GM12891 (cell line): ENCODE results near the gene H1-8. TPM values are rescaled to one million over a fixed set of nuclear protein-coding genes. Genes with fewer than 3 reads are reported as not detected.
"Not testable (repeated sequence)": the region's sequence is repeated elsewhere in the genome, so short reads cannot be mapped to it uniquely, and the experiment has no call there.

ENCODE experiments used
- DNase-seq: peaks from one replicate; pipeline ENCODE4 v3.0.0; 2011; ENCODE audit warnings: low spot score; ENCODE audit not compliant: insufficient read length
- FAIRE-seq: peaks from 2 replicates; lab custom pipeline; 2011; peaks lifted over from hg19 to GRCh38; lab: Jason Lieb, UNC
- PAX5 ChIP-seq: IDR thresholded peaks from 2 replicates; pipeline ENCODE4 v1.6.1; 2011; ENCODE audit warnings: low read length, moderate library complexity, mild to moderate bottlenecking; ENCODE audit not compliant: insufficient read depth, severe bottlenecking
- POLR2A ChIP-seq: IDR thresholded peaks from 2 replicates; pipeline ENCODE4 v1.6.1; 2011; ENCODE audit warnings: low read depth, low read length, control low read depth
- POLR2AphosphoS5 ChIP-seq: IDR thresholded peaks from 2 replicates; pipeline ENCODE4 v1.6.1; 2011; ENCODE audit warnings: low read depth, low read length, control low read depth
- POU2F2 ChIP-seq: IDR thresholded peaks from 2 replicates; pipeline ENCODE4 v1.6.1; 2011; ENCODE audit warnings: low read depth, mild to moderate bottlenecking, control low read depth, low read length, moderate library complexity
- SPI1 ChIP-seq: IDR thresholded peaks from 2 replicates; pipeline ENCODE4 v1.6.1; 2011; ENCODE audit warnings: low read depth, low read length, control low read depth
- TAF1 ChIP-seq: IDR thresholded peaks from 2 replicates; pipeline ENCODE4 v1.6.1; 2011; ENCODE audit warnings: low read depth, low read length, control low read depth
- polyA plus RNA-seq: library from polyadenylated mRNA; unstranded; fragments of >200 nt; gene quantifications from one replicate; pipeline ENCODE4 v1.2.1, GENCODE V29; 2012; ENCODE audit warnings: low read depth, missing spikeins, inconsistent platforms; ENCODE audit not compliant: missing spikeins

H1-8 gene, protein sequence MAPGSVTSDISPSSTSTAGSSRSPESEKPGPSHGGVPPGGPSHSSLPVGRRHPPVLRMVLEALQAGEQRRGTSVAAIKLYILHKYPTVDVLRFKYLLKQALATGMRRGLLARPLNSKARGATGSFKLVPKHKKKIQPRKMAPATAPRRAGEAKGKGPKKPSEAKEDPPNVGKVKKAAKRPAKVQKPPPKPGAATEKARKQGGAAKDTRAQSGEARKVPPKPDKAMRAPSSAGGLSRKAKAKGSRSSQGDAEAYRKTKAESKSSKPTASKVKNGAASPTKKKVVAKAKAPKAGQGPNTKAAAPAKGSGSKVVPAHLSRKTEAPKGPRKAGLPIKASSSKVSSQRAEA
- not detected for polyA plus RNA-seq

DNA sequence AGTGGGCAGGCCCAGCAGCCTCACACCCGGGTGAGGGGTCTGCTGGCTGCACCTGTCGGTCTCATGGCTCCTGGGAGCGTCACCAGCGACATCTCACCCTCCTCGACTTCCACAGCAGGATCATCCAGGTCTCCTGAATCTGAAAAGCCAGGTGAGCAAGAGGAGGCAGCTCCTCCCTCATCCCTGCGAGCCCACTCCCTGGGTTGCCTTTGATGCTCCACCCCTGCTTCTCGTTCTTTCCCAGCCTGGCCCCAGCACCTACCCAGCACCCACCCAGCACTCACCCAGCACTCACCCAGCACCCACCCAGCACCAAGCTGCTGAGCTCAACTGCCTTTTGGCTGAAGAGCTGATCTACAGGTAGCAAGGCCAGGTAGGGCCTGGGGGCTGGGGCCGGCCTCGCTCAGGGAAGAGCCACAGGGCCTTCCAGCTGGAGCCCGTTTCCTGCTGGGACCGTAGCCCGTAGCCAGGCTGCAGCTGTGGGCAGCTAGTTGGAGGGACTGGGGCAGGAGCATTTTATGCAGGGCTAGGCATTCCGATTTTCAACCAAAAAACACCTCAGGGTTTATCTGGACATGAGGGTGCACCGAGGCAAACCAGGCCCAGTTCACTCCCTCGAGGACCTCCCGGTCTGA lies at the start of gene H1-8:
Gene H1-8 (plus strand): TSS at position 20 of the 635 bp plus-strand sequence. CDS start 44 bp downstream, at position 64.
- FAIRE-seq (no peak), DNase-seq (no peak)
- TF ChIP-seq TAF1, result no peak
- TF ChIP-seq POLR2A, result no peak
- TF ChIP-seq POLR2AphosphoS5, result no peak
- no peak for TF ChIP-seq SPI1
- no peak for TF ChIP-seq PAX5

DNA sequence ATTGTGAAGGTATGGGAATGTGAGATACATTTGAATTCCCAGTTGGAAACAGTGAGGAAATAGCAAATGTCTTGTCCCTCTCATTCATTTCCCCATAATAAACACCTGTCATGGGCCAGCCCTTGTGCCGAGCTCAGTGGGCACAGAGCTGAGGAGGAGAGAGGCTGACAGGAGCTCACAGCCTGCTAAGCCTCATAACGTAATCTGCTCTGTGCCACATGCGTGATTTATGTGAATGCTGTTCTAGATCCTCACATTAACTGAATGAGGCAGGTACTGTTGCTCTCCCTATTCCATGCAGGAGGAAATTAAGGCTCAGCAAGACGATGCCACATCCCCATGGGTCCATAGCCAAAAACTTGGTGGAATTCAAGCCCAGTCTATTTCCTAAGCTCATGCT lies 49.8 kb upstream of the H1-8 start:
- no peak for DNase-seq
- TF ChIP-seq POLR2A (no peak), SPI1 (no peak), POLR2AphosphoS5 (no peak), PAX5 (no peak)
- no peak for FAIRE-seq

DNA sequence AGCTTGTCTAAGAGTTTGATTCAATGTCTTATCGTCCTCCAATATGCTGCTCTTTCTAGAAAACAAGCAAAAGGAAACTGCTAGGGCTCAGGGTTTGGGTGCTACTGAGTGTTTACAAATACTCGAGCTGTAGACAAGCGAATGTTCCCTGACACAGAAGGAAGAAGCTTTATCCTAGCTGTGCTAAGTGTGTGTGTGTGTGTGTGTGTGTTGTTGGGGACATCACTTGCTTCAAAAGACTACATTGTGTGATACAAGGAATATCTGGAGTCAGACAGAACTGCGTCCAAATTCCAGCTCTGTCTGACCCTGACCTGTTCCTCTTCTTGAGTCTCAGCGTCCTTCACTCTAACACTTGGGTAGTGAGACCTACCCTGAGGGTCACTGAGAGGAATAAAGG lies 48.5 kb upstream of the H1-8 start:
- DNase-seq, FAIRE-seq: not testable (repeated sequence)

DNA sequence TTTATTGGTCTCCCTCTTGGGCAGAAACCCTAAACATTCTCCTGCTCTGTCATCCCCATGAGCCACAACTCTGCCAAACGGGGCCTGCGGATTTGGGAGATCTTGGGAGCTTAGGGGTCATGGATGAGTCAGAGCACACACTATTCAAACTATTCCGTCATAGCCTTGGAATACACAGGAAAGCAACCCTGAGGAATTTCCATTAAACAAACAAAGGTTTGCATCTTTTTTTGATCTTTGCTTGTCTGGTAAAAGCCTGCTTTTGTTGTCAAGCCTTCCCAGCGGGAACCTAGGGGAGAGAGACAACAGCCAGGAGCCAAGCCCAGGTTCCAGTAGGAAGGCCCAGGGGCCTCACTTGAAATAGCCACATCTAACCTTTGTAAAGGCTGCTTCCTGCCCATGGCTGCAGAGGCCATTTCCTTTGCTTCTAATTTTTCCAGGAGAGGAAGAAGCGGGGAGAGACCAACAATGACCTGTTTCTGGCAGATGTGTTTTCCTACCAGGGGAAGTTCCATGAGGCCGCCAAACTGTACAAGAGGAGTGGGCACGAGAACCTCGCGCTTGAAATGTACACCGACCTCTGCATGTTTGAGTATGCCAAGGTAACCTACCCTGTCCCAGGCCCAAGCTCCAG lies 47.9 kb upstream of the H1-8 start:
- not testable (repeated sequence) for FAIRE-seq

DNA sequence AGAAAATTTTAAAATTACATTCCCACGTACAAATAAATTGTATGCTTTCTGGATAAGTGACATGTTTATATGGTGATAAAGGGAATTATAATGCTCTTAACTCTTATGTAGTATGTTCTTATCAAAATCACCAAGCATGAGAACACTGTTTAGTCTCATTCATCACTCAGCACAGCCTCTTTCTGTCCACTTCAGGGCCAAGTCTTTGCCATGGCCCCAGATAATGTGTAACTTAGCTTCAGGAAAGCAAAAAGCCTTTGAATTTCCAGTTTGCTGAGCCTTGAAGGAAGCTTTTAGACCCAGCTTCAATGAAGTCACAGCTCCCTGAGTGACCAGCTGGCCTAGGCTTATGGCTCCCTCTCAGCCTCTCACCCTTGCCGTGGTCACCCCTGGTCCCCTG lies 45.1 kb upstream of the H1-8 start:
- FAIRE-seq, DNase-seq: not testable (repeated sequence)

More for the DNA sequence above, 47.9 kb upstream of the H1-8 start:
- DNase-seq, result not testable (repeated sequence)

DNA sequence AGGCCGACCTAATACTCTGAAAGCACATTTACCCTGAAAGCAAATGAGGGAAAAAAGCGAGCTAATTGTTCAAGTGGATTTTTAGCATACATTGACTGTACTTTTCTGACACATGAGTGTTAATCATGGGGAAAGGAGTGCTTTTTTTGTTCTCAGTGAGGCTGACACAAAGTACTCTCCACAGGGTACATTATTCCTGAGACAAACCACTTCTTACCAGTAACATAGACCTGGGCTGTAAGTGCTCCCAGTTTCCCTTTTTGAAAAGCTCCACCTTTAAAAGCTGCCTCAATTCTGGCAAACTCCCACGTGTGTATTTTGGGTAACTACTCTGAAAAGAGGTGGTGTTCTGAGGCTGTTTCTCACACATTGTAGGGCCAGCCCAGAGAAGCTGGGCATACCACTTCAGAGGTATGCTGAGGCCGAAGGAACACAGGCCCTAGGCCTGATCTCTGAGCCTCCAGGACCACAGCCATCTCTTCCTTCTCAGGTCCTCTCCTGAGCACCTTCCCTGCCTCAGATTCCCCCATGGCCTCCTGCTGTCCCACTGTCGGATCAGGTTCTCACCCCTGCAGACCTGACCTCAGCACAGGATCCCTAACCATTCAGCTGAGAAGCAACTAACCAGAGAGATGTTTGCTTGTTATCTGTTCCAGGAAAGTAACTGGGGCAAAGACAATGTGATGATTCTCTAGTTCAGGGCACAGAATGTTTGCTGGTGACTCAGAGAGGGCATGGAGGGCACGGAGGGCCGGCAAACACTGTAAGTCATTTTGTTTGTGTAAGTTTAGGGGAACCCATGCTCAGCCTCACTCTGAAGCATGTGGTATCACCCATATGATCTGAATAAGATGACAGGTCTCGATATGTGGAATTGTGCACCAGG lies 44.1 kb upstream of the H1-8 start:
- DNase-seq, FAIRE-seq: not testable (repeated sequence)

DNA sequence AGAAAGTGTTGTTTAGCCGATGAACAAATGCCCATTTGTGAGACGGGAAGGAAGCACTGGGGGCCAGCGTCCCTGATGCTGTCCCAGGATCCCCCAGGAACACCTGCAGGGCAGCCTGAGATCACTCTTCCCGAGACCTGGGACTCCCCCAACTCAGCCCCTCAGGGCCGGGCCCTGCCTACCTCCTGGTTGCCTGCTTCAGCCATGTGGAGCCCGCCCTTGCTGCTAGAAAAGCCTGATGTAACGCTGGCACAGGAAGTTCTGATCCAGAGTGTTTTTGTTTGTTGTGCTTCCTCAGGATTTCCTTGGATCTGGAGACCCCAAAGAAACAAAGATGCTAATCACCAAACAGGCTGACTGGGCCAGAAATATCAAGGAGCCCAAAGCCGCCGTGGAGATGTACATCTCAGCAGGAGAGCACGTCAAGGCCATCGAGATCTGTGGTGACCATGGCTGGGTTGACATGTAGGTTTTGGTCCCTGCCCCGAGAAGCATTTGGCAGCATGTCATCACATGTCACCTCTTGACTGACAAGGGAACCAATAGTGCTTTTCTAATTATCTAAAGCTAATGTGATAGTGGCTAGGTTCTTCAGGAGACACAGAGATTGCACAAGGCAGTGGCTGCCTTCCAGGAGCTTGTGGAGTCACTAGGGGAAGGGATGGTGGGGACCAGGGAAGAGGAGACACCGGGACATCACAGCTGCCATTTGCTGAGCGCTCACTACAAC lies 43.2 kb upstream of the H1-8 start:
- not testable (repeated sequence) for FAIRE-seq, DNase-seq

DNA sequence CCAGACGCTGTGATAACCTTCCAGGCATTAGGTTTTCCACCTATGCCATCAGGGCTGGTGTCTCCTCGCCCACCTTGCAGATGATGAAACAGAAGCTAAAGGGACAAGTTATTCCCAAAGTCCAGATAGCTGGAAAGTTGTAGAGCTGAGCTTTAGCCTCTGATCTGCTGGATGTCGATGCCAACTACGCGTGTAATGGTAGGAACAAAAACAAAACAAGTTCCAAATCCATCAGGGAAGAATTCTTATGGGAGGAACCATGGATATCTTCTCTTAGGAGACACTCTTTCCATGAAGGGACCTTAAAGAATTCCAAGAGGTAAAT lies 42.7 kb upstream of the H1-8 start:
- FAIRE-seq (no peak), DNase-seq (no peak)
- TF ChIP-seq POLR2AphosphoS5 (no peak), POU2F2 (no peak), TAF1 (no peak), SPI1 (no peak), POLR2A (no peak), PAX5 (no peak)

DNA sequence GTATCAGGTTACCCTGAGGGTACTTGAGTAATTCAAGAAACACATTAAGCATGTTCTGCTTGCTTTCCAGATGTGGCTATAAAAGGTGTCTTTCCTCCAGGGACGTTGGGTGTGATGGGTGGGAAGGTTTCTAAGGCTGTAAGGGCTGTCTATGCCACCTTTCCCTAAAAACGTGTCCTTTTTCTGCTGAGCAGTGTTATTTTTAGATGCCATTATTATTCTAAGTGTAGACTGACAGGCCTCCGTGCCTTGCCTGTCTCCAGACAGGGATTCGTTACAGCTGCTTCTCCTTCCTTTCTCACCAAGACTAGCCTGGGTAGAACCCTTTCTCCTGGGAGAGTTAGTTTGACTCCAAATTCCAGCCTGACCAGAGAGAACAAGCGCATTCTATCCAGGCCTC lies 41.3 kb upstream of the H1-8 start:
- no peak for FAIRE-seq
- TF ChIP-seq SPI1 (no peak), POLR2A (no peak)

DNA sequence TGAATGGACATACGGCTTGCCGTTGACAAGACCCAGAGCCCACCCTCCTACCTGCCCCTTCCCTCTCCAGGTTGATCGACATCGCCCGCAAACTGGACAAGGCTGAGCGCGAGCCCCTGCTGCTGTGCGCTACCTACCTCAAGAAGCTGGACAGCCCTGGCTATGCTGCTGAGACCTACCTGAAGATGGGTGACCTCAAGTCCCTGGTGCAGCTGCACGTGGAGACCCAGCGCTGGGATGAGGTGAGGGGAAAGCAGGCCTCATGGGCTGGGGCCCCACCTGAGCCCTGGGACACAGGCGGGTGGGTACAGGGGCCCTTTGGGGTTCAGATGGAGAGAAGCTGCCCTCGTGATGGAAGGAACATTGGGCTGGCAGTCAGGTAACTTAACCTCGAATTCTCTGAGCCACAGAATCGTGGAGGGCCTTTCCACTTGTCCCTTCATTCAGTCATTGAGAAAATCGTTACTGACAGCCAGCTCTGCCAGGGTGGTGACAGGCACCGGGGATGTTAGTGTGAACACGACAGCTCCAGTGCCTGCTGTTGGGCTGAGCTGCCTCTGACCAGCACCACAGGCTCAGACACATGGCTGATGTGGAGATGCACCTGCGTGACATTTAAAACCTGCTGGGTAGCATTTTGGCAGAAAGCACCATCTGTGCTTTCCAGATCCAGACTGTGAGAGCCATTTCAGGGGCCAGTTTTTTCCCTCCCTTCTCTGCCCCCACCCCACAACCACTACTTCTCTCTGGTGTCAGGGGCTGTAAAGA lies 40.1 kb upstream of the H1-8 start:
- TF ChIP-seq TAF1 (no peak), POU2F2 (no peak), SPI1 (no peak), PAX5 (no peak), POLR2AphosphoS5 (no peak), POLR2A (no peak)
- no peak for FAIRE-seq
- no peak for DNase-seq

More for the DNA sequence above, 41.3 kb upstream of the H1-8 start:
- DNase-seq, result no peak
